Panc1 (cell line): ENCODE measurements around the gene C9orf153.

Experiments used
- CTCF ChIP-seq: fragments of 450-650 bp; IDR thresholded peaks from 2 replicates; pipeline ENCODE4 v1.5.1; 2017; ENCODE audit warnings: mild to moderate bottlenecking
- POLR2AphosphoS5 ChIP-seq: IDR thresholded peaks from 2 replicates; pipeline ENCODE4 v1.6.1; 2012; ENCODE audit warnings: mild to moderate bottlenecking, low read depth, low read length, moderate library complexity
- REST ChIP-seq, 2 experiments: IDR thresholded peaks; 2 replicates each; pipeline ENCODE4 v1.6.1; 2011 to 2012; ENCODE audit warnings: low read depth in 2 of 2, control low read depth in 1 of 2, low read length in 1 of 2, mild to moderate bottlenecking in 1 of 2, moderate library complexity in 1 of 2; ENCODE audit not compliant: insufficient read depth in 1 of 2
- TCF7L2 ChIP-seq: IDR thresholded peaks from 2 replicates; pipeline ENCODE4 v1.6.1; 2011; ENCODE audit warnings: mild to moderate bottlenecking, low read depth, low read length, inconsistent platforms

DNA sequence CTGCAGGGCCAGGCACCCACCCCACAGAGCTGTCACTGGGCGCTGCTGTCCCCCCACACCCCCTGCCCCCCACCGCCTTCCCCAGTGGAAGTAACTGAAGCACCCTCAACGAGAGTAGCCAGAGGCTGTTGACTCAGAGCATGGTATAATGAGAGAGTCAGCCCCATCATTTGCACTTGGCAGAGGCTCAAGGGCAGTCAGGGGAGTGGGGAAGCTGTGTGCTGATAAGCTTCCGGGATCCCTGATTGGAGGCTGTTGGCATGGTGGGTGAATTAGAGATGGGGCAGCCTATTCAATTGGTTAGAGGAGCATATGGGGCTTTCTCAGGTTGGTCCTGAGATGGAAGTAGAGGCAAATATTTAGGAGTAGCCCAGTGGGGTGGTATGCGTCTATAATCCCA, 83.0 kb downstream of the C9orf153 start:
- TF ChIP-seq CTCF (no peak), REST (IDR thresholded peaks at IDR 0.05; ENCODE audit: insufficient read depth in 1 of 2, low read depth in 2 of 2, low read length in 1 of 2) (no peak), POLR2AphosphoS5 (no peak), TCF7L2 (no peak)
